SK-N-MC (cell line): Measurements from ENCODE around the gene ERCC4.

ENCODE experiments used
- FOXP2 ChIP-seq: optimal IDR thresholded peaks from 2 replicates; pipeline ENCODE3; 2011; ENCODE audit warnings: mild to moderate bottlenecking, moderate library complexity; ENCODE audit not compliant: insufficient read depth; ENCODE audit errors: extremely low read length, control extremely low read depth
- POLR2AphosphoS5 ChIP-seq: IDR thresholded peaks from 2 replicates; pipeline ENCODE4 v1.6.1; 2012; ENCODE audit warnings: mild to moderate bottlenecking, low read depth, low read length, borderline replicate concordance

DNA sequence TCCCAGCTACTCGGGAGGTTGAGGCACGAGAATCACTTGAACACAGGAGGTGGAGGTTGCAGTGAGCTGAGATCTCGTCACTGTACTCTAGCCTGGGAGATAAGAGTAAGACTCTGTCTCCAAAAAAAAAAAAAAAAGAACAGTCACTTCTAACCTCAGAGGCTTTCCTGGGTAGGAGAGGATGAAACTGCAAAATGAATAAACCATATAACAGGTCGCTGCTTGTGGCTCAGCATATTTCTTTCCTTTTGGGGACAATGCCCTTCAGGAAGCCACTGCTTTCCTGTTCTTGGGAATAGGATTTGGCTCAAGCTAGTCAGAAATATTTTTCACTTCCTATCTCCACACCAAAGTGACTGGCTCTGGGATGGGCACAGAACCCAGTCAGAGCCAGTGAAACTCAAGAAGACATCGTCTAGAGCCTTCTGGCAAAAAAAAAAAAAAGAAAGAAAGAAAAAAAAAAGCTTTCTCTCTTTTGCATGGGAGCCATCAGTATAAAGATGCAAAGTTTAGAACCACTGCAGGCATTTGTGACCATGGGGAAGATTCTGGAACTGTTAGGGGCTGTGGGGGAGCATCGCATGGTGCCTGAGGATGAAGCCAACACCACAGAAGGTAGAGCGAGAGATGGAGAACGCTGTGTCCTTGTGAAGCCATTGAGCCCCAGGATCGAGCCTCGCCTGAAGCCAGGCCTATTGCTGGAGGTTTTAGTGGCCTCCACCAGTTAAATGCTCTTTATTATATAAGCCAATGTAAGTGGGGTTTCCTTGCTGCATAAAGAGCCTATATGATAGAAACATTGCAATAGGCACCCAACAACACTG lies 79.3 kb downstream of the ERCC4 start:
- TF ChIP-seq POLR2AphosphoS5 (no peak), FOXP2 (no peak)
